ENCODE data around the gene TSPAN31.

TSPAN31 gene

GRCh38 chr12:57738661-57739237 is 6.1 kb upstream of the TSPAN31 start, which contains the start of gene AGAP2 (continued):
- TF ChIP-seq ZNF148 (tag by site-specific recombination; IDR thresholded peaks at IDR 0.05; ENCODE audit: borderline replicate concordance) (0 out of 2 replicates have a peak, but pooled peaks have one; percentile 53), GLI4 (tag by site-specific recombination; IDR thresholded peaks at IDR 0.05) (no peak), AEBP2 (tag by site-specific recombination; IDR thresholded peaks at IDR 0.05; ENCODE audit: borderline replicate concordance) (no peak), ZNF76 (tag by site-specific recombination; IDR thresholded peaks at IDR 0.05; ENCODE audit: borderline replicate concordance, low read depth) (peak; percentile 56; the same call in 1 of the 2 replicates), HOXC10 (CRISPR knock-in tag; IDR thresholded peaks at IDR 0.05) (no peak), GLIS2 (tag by site-specific recombination; IDR thresholded peaks at IDR 0.05) (peak; percentile 86), ZNF146 (tag by site-specific recombination; IDR thresholded peaks at IDR 0.05) (no peak), ZNF639 (tag by site-specific recombination; IDR thresholded peaks at IDR 0.05) (0 out of 2 replicates have a peak, but pooled peaks have one; percentile 41), PRDM10 (tag by site-specific recombination; IDR thresholded peaks at IDR 0.05) (peak; percentile 83), ZNF280D (tag by site-specific recombination; IDR thresholded peaks at IDR 0.05) (no peak), ZNF48 (tag by site-specific recombination; IDR thresholded peaks at IDR 0.05) (no peak), ZNF843 (tag by site-specific recombination; IDR thresholded peaks at IDR 0.05) (no peak), ZNF692 (tag by site-specific recombination; IDR thresholded peaks at IDR 0.05) (0 out of 2 replicates have a peak, but pooled peaks have one; percentile 65), ZNF16 (tag by site-specific recombination; IDR thresholded peaks at IDR 0.05; ENCODE audit: low read depth) (no peak), ZNF354C (tag by site-specific recombination; IDR thresholded peaks at IDR 0.05; ENCODE audit: borderline replicate concordance, low read depth) (no peak), ZNF626 (tag by site-specific recombination; IDR thresholded peaks at IDR 0.05) (no peak), IKZF3 (tag by site-specific recombination; IDR thresholded peaks at IDR 0.05) (no peak), ZNF214 (tag by site-specific recombination; IDR thresholded peaks at IDR 0.05; ENCODE audit: borderline replicate concordance) (no peak), ZSCAN5A (tag by site-specific recombination; IDR thresholded peaks at IDR 0.05) (no peak), ZNF433 (tag by site-specific recombination; IDR thresholded peaks at IDR 0.05; ENCODE audit: low read depth) (no peak), ZNF549 (tag by site-specific recombination; IDR thresholded peaks at IDR 0.05) (no peak)
